Subcutaneous adipose tissue (tissue), 4 donors: ENCODE results near the gene IFT57. TPM values are rescaled to one million over a fixed set of nuclear protein-coding genes. Genes with fewer than 3 reads are reported as not detected.

Source experiments
- CTCF ChIP-seq: fragments of 450-650 bp; IDR thresholded peaks from one replicate; pipeline ENCODE4 v1.5.1; 2016; ENCODE audit warnings: low read depth, mild to moderate bottlenecking, control low read depth, antibody characterized with exemption, moderate library complexity
- total RNA-seq, 4 donors: library from RNA; depleted of rRNA; stranded (reverse); fragments of >200 nt; gene quantifications; one replicate each; pipeline ENCODE4 v1.1.0, GENCODE V29; 2016

The IFT57 gene
- total RNA-seq, 4 donors from 2014 or later = 24.3 to 53.3 (median 34.4) TPM

GRCh38 chr3:108153451-108153981, 68.7 kb downstream of the IFT57 start:
- no peak for TF ChIP-seq CTCF

GRCh38 chr3:108152274-108152673, 70.0 kb downstream of the IFT57 start:
- TF ChIP-seq CTCF = no peak

GRCh38 chr3:108150200-108150599, 72.0 kb downstream of the IFT57 start:
- no peak for TF ChIP-seq CTCF

GRCh38 chr3:108146139-108146538, 76.1 kb downstream of the IFT57 start:
- TF ChIP-seq CTCF = no peak

GRCh38 chr3:108145578-108145977, 76.6 kb downstream of the IFT57 start:
- no peak for TF ChIP-seq CTCF

- no peak for TF ChIP-seq CTCF
Measured at GRCh38 chr3:108137460-108137814, 84.8 kb downstream of the IFT57 start.

- no peak for TF ChIP-seq CTCF
Measured at GRCh38 chr3:108136561-108137459, 85.4 kb downstream of the IFT57 start.
